ENCODE measurements around the gene RADX.
A peak's percentile ranks its signal among the peaks of the same experiment; 100 is the strongest.

RADX gene

GRCh38 chrX:106696502-106696901 is 84.7 kb downstream of the RADX start:
- DNase-seq, result no peak

GRCh38 chrX:106698693-106699092 is 86.9 kb downstream of the RADX start:
- DNase-seq, result no peak

GRCh38 chrX:106702636-106703035 is 90.9 kb downstream of the RADX start:
- no peak for DNase-seq

- DNase-seq, result no peak
Observed at GRCh38 chrX:106706466-106706865, 94.7 kb downstream of the RADX start.

- no peak for DNase-seq
Observed at GRCh38 chrX:106707771-106708454, 96.1 kb downstream of the RADX start.

- no peak for DNase-seq
Observed at GRCh38 chrX:106710771-106711170, 99.0 kb downstream of the RADX start.

GRCh38 chrX:106711375-106711774 is 99.6 kb downstream of the RADX start:
- DNase-seq, result no peak

GRCh38 chrX:106716004-106716403 is 104.2 kb downstream of the RADX start:
- DNase-seq, result no peak

GRCh38 chrX:106716463-106716862 is 104.7 kb downstream of the RADX start:
- DNase-seq, result no peak

GRCh38 chrX:106718709-106719108 is 106.9 kb downstream of the RADX start:
- DNase-seq, result no peak

GRCh38 chrX:106725931-106726330 is 114.2 kb downstream of the RADX start:
- DNase-seq, result no peak

GRCh38 chrX:106726485-106727437 is 115.0 kb downstream of the RADX start, which contains the start of gene RNF128:
RNF128 (plus strand) TSS chrX:106726701; CDS start chrX:106726914, 213 bp downstream.
- DNase-seq, result peak; percentile 55

GRCh38 chrX:106728337-106728736 is 116.6 kb downstream of the RADX start:
- no peak for DNase-seq

Data from stimulated activated CD4-positive, alpha-beta T cell treated with anti-CD3 and anti-CD28 coated beads, Interleukin-15, amount 100 ng/mL, for 24 hours (primary cell).